Neuronal stem cell (in vitro differentiated cells): Measurements from ENCODE around the gene INHBE.

Source experiments
- DNase-seq: peaks from one replicate; pipeline ENCODE4 v3.0.0-alpha.2; 2013; ENCODE audit warnings: low spot score
- H2AFZ ChIP-seq: one replicate; pipeline ENCODE4 v1.6.1; 2013; ENCODE audit warnings: mild to moderate bottlenecking, low read length, inconsistent platforms
- H2AK5ac ChIP-seq: 2 replicates; pipeline ENCODE4 v1.6.1; 2013; ENCODE audit warnings: low read depth, mild to moderate bottlenecking, inconsistent platforms, low read length, moderate library complexity, mixed read lengths
- H2BK120ac ChIP-seq: 2 replicates; pipeline ENCODE4 v1.6.1; 2013; ENCODE audit warnings: low read depth, mild to moderate bottlenecking, inconsistent platforms, low read length, moderate library complexity, mixed read lengths
- H2BK12ac ChIP-seq: one replicate; pipeline ENCODE4 v1.6.1; 2013; ENCODE audit warnings: low read length, inconsistent platforms
- H2BK15ac ChIP-seq: 2 replicates; pipeline ENCODE4 v1.6.1; 2013; ENCODE audit warnings: mild to moderate bottlenecking, low read length, inconsistent platforms, mixed read lengths
- H2BK5ac ChIP-seq: one replicate; pipeline ENCODE4 v1.6.1; 2013; ENCODE audit warnings: inconsistent platforms, mild to moderate bottlenecking, low read length, moderate library complexity
- H3K14ac ChIP-seq: one replicate; pipeline ENCODE4 v1.6.1; 2013; ENCODE audit warnings: low read length, inconsistent platforms
- H3K18ac ChIP-seq: 2 replicates; pipeline ENCODE4 v1.6.1; 2013; ENCODE audit warnings: low read length, inconsistent platforms
- H3K23ac ChIP-seq: 2 replicates; pipeline ENCODE4 v1.6.1; 2013; ENCODE audit warnings: low read depth, mild to moderate bottlenecking, mixed read lengths, low read length, inconsistent platforms; ENCODE audit not compliant: poor library complexity
- H3K27ac ChIP-seq: replicated peaks from 3 replicates; pipeline ENCODE4 v1.5.1; 2013; ENCODE audit warnings: low read length, inconsistent platforms
- H3K27me3 ChIP-seq, 3 experiments: 2 replicates each; pipeline ENCODE4 v1.6.1; 2013; ENCODE audit warnings: low read length in 3 of 3, mild to moderate bottlenecking in 2 of 3, inconsistent platforms in 1 of 3, low read depth in 1 of 3, mixed read lengths in 1 of 3, moderate library complexity in 1 of 3; ENCODE audit not compliant: control insufficient read depth in 3 of 3, insufficient read depth in 3 of 3
- H3K36me3 ChIP-seq, 2 donors: replicated peaks in 1 of 2; 2 replicates each; pipeline ENCODE4 v1.6.1; 2013; ENCODE audit warnings: low read length in 2 of 2; ENCODE audit not compliant: control insufficient read depth in 2 of 2, insufficient read depth in 2 of 2
- H3K4ac ChIP-seq: 2 replicates; pipeline ENCODE4 v1.6.1; 2013; ENCODE audit warnings: inconsistent platforms, mild to moderate bottlenecking, low read length, moderate library complexity
- H3K4me1 ChIP-seq, 2 donors: 1 replicate in 1 of 2; 2 replicates in 1 of 2; pipeline ENCODE4 v1.6.1; 2013; ENCODE audit warnings: low read length in 2 of 2, low read depth in 1 of 2; ENCODE audit not compliant: control insufficient read depth in 2 of 2, insufficient read depth in 1 of 2
- H3K4me2 ChIP-seq: one replicate; pipeline ENCODE4 v1.6.1; 2013; ENCODE audit warnings: mild to moderate bottlenecking, low read length, inconsistent platforms; ENCODE audit not compliant: insufficient read depth, poor library complexity, severe bottlenecking
- H3K4me3 ChIP-seq, 2 donors: 2 replicates each; pipeline ENCODE4 v1.5.1; 2013; ENCODE audit warnings: low read length in 2 of 2, mild to moderate bottlenecking in 2 of 2, inconsistent platforms in 1 of 2, moderate library complexity in 1 of 2
- H3K79me1 ChIP-seq: one replicate; pipeline ENCODE4 v1.6.1; 2013; ENCODE audit warnings: low read depth, mild to moderate bottlenecking, inconsistent platforms, low read length, moderate library complexity
- H3K9ac ChIP-seq: one replicate; pipeline ENCODE4 v1.6.1; 2013; ENCODE audit warnings: mild to moderate bottlenecking, low read depth, low read length, inconsistent platforms; ENCODE audit not compliant: poor library complexity
- H3K9me3 ChIP-seq, 2 donors: replicated peaks in 1 of 2; 2 replicates each; pipeline versions ENCODE3 to v1.6.1; 2013; ENCODE audit warnings: low read length in 2 of 2, mild to moderate bottlenecking in 2 of 2, inconsistent platforms in 1 of 2, low read depth in 1 of 2, mixed read lengths in 1 of 2, moderate library complexity in 1 of 2; ENCODE audit not compliant: control insufficient read depth in 2 of 2, insufficient read depth in 1 of 2
- H4K8ac ChIP-seq: one replicate; pipeline ENCODE4 v1.6.1; 2013; ENCODE audit warnings: low read depth, mild to moderate bottlenecking, inconsistent platforms, low read length, moderate library complexity
- H4K91ac ChIP-seq: one replicate; pipeline ENCODE4 v1.6.1; 2013; ENCODE audit warnings: low read length, low read depth, mild to moderate bottlenecking, inconsistent platforms; ENCODE audit not compliant: poor library complexity
- WGBS, 2 donors: extraction: QIAGEN DNeasy Blood & Tissue Kit; methylation state at CpG; one replicate each; pipeline ENCODE4 v1.1.7; 2013; ENCODE audit warnings: missing lambda C conversion rate in 2 of 2, mixed read lengths in 1 of 2; ENCODE audit not compliant: insufficient read length in 2 of 2, insufficient replicate concordance in 1 of 2; ENCODE audit errors: extremely low coverage in 2 of 2; 5-methylcytosine and 5-hydroxymethylcytosine counted together

INHBE gene

DNA sequence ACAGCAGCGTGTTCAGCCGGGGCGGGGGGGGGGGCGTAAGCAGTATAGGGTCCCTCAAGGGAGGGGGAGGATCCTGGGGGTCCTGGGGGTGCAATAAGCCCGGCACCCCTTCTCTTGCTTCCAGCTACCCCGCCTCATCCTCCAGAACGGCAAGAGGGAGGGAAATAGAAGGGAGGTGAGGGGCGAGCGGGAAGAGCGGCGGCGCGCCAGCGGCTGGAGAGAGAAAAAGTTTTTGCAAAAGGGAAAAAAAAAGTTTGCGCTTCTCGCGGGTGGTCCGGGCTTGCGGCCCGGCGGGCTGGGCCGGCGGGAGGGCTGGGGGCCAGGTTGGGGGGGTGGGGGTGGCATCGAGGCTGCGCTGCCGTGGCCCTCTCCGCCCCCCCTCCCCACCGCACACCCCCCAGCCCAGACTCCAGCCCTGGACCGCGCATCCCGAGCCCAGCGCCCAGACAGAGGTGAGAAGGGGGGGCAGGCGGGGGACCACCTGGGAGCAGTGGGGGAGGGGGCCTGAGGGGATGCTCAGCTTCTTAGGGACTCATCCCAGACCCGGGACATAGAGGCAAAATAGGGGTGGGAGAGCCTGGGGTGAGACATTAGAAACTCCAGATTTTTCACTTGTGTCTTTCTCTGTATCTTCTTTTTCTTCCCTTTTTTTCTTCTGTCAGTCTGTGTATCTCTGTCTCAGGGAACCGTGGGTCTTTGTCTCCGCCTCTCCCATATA is 4.8 kb downstream of the INHBE start, which contains the start of gene GLI1:
Gene GLI1 (plus strand): TSS at position 36 of the 718 bp plus-strand sequence. CDS start 3,907 bp downstream, outside the sequence.
- Histone ChIP-seq H3K23ac (peak within 1 kb of the TSS; percentile 68), H3K9me3 (no peaks in the 10 kb centered on the region), H3K4me2 (peak within 1 kb of the TSS; percentile 99), H3K27me3 (peaks cover 0 to 16% (median 0%) of the 10 kb centered on the region in 3 experiments), H2BK12ac (no peak within 1 kb of the TSS), H3K14ac (no peak within 1 kb of the TSS), H2AFZ (peak within 1 kb of the TSS; percentile 84), H3K79me1 (peaks cover 2% of the 10 kb centered on the region), H2BK5ac (no peak within 1 kb of the TSS), H3K27ac (no peak within 1 kb of the TSS), H3K18ac (peak within 1 kb of the TSS; percentile 73), H2BK120ac (no peak within 1 kb of the TSS), H3K4me1 (peaks cover 29 to 30% of the 10 kb centered on the region in 2 donors), H3K4me3 (peak within 1 kb of the TSS; percentile 49 to 78), H2AK5ac (no peak within 1 kb of the TSS), H4K91ac (no peak within 1 kb of the TSS), H2BK15ac (peak within 1 kb of the TSS; percentile 39), H4K8ac (no peak within 1 kb of the TSS), H3K4ac (no peak within 1 kb of the TSS), H3K9ac (peak within 1 kb of the TSS; percentile 27), H3K36me3 (no peaks in the 10 kb centered on the region)
- no CpG with 5 or more reads among the region's 36 CpGs for WGBS, 2 donors
- no peak for DNase-seq

DNA sequence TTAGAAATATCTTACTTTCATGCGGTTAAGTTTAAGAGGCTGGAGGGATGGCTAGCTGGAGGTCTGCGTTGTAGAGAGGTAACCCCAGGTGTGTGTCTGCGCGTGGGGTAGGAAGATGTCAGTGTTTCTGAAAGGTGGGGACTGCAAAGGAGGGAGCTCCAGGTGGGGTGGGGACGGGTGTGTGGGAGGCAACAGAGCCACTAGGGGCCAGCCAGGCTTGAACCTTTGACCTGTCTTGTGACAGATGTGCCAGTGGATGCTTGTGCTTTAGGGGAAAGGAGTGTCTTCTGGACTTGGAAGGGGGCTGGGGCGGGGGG is 5.3 kb downstream of the INHBE start:
- Histone ChIP-seq H3K36me3 (no peaks in the 10 kb centered on the region), H3K79me1 (peaks cover 2% of the 10 kb centered on the region), H2BK12ac (no peak overlapping the region), H4K8ac (no peak overlapping the region), H2AFZ (no peak overlapping the region), H3K4me3 (peak overlapping the region in 1 of 2 donors; percentile 49), H3K23ac (no peak overlapping the region), H3K27ac (no peak overlapping the region), H4K91ac (no peak overlapping the region), H2AK5ac (no peak overlapping the region), H3K14ac (no peak overlapping the region), H2BK5ac (no peak overlapping the region), H3K9ac (peak overlapping the region; percentile 27), H2BK120ac (no peak overlapping the region), H3K9me3 (no peaks in the 10 kb centered on the region), H3K27me3 (peaks cover 0 to 18% (median 0%) of the 10 kb centered on the region in 3 experiments), H3K4me2 (peak overlapping the region; percentile 58), H3K18ac (no peak overlapping the region), H3K4ac (no peak overlapping the region), H3K4me1 (peaks cover 24 to 25% of the 10 kb centered on the region in 2 donors), H2BK15ac (peak overlapping the region; percentile 39)
- peak; percentile 30 for DNase-seq
- WGBS, 2 donors = no CpG with 5 or more reads among the region's 6 CpGs

DNA sequence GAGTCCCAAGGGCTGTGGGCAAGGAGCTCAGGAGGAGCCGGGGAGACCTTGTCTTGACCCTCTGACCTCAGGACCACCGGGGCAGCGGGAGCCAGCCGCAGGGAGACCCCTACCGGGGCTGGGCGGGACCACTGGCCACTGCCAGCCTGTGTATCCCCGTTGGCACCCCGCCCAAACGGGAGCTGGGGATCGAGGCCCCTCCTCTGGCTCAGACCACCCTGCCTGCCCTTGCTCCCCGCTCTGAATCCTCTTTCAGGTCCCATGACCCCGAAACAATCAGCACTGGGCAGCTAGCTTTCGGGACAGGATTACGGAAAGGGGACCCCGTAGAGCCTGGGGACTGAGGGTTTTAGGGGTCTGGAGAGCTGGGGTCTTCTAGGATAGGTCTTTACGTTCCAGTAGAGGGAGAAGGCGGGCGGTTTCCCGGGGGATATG is 5.8 kb downstream of the INHBE start:
- DNase-seq = peak; percentile 84

DNA sequence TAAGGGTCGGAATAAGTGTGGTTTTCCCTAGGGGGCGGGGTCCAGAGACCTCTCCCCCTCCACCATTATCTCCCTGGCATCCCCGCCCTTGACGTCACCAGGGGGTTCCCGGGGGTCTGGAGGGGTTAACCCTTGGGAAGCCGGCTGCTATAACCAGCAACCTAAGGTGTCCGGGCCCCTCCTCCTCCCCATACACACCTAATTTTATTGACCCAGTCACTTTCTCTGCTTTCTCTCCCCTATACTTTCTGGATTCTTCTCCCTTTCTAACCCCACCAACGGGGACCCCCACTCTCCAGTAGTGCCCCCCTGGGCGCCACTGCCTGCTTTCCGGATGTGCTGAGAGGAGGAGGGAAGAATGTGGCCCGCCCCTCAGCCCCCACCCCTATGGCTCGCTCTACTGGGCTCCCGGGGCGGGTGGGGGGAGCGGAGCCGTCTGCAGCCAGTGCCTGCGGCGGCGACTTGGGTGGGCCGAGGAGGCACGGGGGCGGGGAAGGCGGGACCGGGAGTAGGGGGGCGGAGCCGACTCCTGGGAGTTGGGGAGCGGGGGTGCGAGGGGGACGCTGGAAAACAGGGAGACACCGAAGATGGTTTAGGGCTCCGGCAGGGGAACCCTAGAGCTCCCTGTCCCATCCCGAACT is 6.3 kb downstream of the INHBE start:
- H2BK120ac ChIP-seq = no peak overlapping the region
- peak overlapping the region; percentile 58 for H3K4me2 ChIP-seq
- H2BK15ac ChIP-seq = no peak overlapping the region
- peak; percentile 65 for DNase-seq
- H2AK5ac ChIP-seq = no peak overlapping the region
- H4K91ac ChIP-seq = no peak overlapping the region
- H3K23ac ChIP-seq = no peak overlapping the region
- peaks cover 0 to 13% (median 0%) of the 10 kb centered on the region in 3 experiments for H3K27me3 ChIP-seq
- no CpG with 5 or more reads among the region's 32 CpGs for WGBS, 2 donors
- no peak overlapping the region for H2BK12ac ChIP-seq
- no peaks in the 10 kb centered on the region for H3K79me1 ChIP-seq
- H3K4ac ChIP-seq = no peak overlapping the region
- H3K18ac ChIP-seq = no peak overlapping the region
- peaks cover 18 to 24% of the 10 kb centered on the region in 2 donors for H3K4me1 ChIP-seq
- H3K9me3 ChIP-seq = no peaks in the 10 kb centered on the region
- H3K14ac ChIP-seq = no peak overlapping the region
- no peaks in the 10 kb centered on the region for H3K36me3 ChIP-seq
- H3K27ac ChIP-seq = no peak overlapping the region
- no peak overlapping the region for H4K8ac ChIP-seq
- peak overlapping the region; percentile 49 to 69 for H3K4me3 ChIP-seq
- H2AFZ ChIP-seq = peak overlapping the region; percentile 72
- no peak overlapping the region for H2BK5ac ChIP-seq
- no peak overlapping the region for H3K9ac ChIP-seq

More for the DNA sequence above, 5.8 kb downstream of the INHBE start:
- H3K79me1 ChIP-seq = no peaks in the 10 kb centered on the region
- no peak overlapping the region for H3K27ac ChIP-seq
- peak overlapping the region; percentile 72 for H2AFZ ChIP-seq
- peak overlapping the region; percentile 39 for H2BK15ac ChIP-seq
- peak overlapping the region; percentile 38 for H3K23ac ChIP-seq
- H3K27me3 ChIP-seq = peaks cover 0 to 14% (median 0%) of the 10 kb centered on the region in 3 experiments
- H3K9me3 ChIP-seq = no peaks in the 10 kb centered on the region
- no peak overlapping the region for H2BK12ac ChIP-seq
- no peak overlapping the region for H2BK120ac ChIP-seq
- peak overlapping the region; percentile 58 for H3K4me2 ChIP-seq
- no CpG with 5 or more reads among the region's 19 CpGs for WGBS, 2 donors
- peaks cover 20 to 24% of the 10 kb centered on the region in 2 donors for H3K4me1 ChIP-seq
- H2BK5ac ChIP-seq = no peak overlapping the region
- H3K18ac ChIP-seq = no peak overlapping the region
- H4K91ac ChIP-seq = no peak overlapping the region
- H3K14ac ChIP-seq = no peak overlapping the region
- H3K9ac ChIP-seq = peak overlapping the region; percentile 27
- no peaks in the 10 kb centered on the region for H3K36me3 ChIP-seq
- H3K4me3 ChIP-seq = peak overlapping the region in 1 of 2 donors; percentile 49
- no peak overlapping the region for H2AK5ac ChIP-seq
- no peak overlapping the region for H3K4ac ChIP-seq
- no peak overlapping the region for H4K8ac ChIP-seq
